AG10803 (cell line): ENCODE results near the gene POLR3G.
A peak's percentile ranks its signal among the peaks of the same experiment; 100 is the strongest.

Experiments used
- DNase-seq: peaks from one replicate; pipeline ENCODE4 v3.0.0; 2010; ENCODE audit warnings: low read depth
- H3K4me3 ChIP-seq: 2 replicates; pipeline ENCODE4 v1.5.1; 2011; ENCODE audit warnings: mild to moderate bottlenecking, low read length, control low read depth
- CTCF ChIP-seq: conservative IDR thresholded peaks from 2 replicates; pipeline ENCODE4 v1.5.1; 2011; ENCODE audit warnings: mild to moderate bottlenecking, low read length, control low read depth, inconsistent platforms

POLR3G gene

DNA sequence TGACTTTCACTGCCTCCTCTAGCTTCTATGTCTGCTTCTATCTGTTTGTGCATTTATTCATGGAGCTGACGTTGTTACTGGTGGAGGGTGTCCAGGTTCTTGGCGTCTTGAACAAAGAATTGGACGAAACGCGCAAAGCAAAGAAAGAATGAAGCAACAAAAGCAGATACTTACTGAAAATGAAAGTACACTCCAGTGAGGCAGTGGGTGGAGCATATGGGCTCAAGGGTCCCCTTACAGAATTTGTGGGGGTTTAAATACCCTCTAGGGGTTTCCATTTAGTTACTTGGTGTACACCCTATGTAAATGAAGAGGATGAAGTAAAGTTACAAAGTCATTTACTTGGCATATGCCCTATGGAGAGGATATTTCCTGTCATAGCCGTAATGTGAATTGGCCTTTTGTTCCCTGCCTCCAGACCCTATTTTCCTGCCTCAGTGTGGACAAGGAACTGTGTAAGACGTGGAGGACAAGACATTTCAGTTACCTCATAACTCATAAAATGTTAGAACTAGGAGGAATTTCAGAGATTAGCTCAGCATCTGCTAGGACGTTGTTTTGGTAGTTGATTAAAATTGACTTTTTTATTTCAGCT, 3.1 kb downstream of the POLR3G start:
- no peak for TF ChIP-seq CTCF
- no peak for DNase-seq
- no peak overlapping the region for H3K4me3 ChIP-seq

GRCh38 chr5:90479611-90480385, 5.1 kb downstream of the POLR3G start:
- TF ChIP-seq CTCF = no peak
- peak; percentile 27 for DNase-seq

GRCh38 chr5:90480699-90481098, 6.0 kb downstream of the POLR3G start:
- no peak overlapping the region for H3K4me3 ChIP-seq
- no peak for DNase-seq
- TF ChIP-seq CTCF = no peak

More at GRCh38 chr5:90479611-90480385, 5.1 kb downstream of the POLR3G start:
- H3K4me3 ChIP-seq = no peak overlapping the region

- no peak for TF ChIP-seq CTCF
- H3K4me3 ChIP-seq = no peak overlapping the region
- DNase-seq = no peak
Measured at GRCh38 chr5:90483206-90483605, 8.5 kb downstream of the POLR3G start.

GRCh38 chr5:90484540-90484939, 9.9 kb downstream of the POLR3G start:
- H3K4me3 ChIP-seq = no peak overlapping the region
- TF ChIP-seq CTCF = no peak
- DNase-seq = no peak

DNA sequence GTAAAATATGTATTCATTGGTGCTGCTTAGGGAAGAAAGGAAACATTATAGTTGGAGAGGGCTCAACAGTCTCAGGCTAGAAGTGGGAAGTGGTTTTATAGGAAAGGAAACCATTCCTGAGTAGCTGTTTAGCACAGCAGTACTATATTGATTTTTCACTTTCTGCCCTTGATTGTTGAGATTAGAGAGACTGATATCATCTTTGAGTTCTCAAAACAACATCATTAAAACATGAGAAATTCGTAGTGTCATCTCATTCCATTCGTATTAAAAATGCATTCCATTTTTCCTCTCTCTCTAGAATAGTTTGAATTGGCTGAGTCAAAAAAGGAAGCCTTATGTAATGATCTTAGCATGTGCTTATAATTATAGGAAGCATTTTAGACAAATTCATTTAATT, 14.1 kb downstream of the POLR3G start:
- H3K4me3 ChIP-seq = no peak overlapping the region
- no peak for TF ChIP-seq CTCF
- peak; percentile 78 for DNase-seq

GRCh38 chr5:90494043-90494442, 19.4 kb downstream of the POLR3G start:
- no peak for TF ChIP-seq CTCF
- DNase-seq = no peak
- no peak overlapping the region for H3K4me3 ChIP-seq
